Loucy (cell line): Measurements from ENCODE around the gene CAMTA1.

Experiments
- H2AFZ ChIP-seq: fragments of 200-600 bp; sonication (generic); 2 replicates; pipeline ENCODE4 v1.6.0; 2016; ENCODE audit warnings: antibody characterized with exemption, mild to moderate bottlenecking, low read length, moderate library complexity
- H3F3A ChIP-seq: fragments of 200-600 bp; 2 replicates; pipeline ENCODE4 v1.6.0; 2016; ENCODE audit warnings: antibody characterized with exemption, low read depth, mild to moderate bottlenecking
- H3K27me3 ChIP-seq: fragments of 200-600 bp; sonication (generic); 2 replicates; pipeline ENCODE4 v1.6.1; 2014; ENCODE audit warnings: low read length, mild to moderate bottlenecking; ENCODE audit not compliant: insufficient read depth, poor library complexity, severe bottlenecking
- H3K36me3 ChIP-seq: fragments of 200-600 bp; sonication (generic); 2 replicates; pipeline ENCODE4 v1.6.1; 2016; ENCODE audit warnings: low read length; ENCODE audit not compliant: insufficient read depth
- H3K4me1 ChIP-seq: fragments of 200-600 bp; sonication (generic); 2 replicates; pipeline ENCODE4 v1.5.1; 2014; ENCODE audit warnings: low read length, mild to moderate bottlenecking; ENCODE audit not compliant: insufficient read depth, poor library complexity, severe bottlenecking
- H3K4me2 ChIP-seq: fragments of 200-600 bp; sonication (generic); 2 replicates; pipeline ENCODE4 v1.6.0; 2014; ENCODE audit warnings: antibody characterized with exemption, low read length, low read depth, mild to moderate bottlenecking; ENCODE audit not compliant: poor library complexity, severe bottlenecking
- H3K4me3 ChIP-seq: fragments of 200-600 bp; sonication (generic); 2 replicates; pipeline ENCODE4 v1.5.1; 2014; ENCODE audit warnings: low read length, mild to moderate bottlenecking, mixed read lengths; ENCODE audit not compliant: poor library complexity, severe bottlenecking
- H3K79me2 ChIP-seq: fragments of 200-600 bp; sonication (generic); 2 replicates; pipeline ENCODE4 v1.6.1; 2014; ENCODE audit warnings: low read length; ENCODE audit not compliant: insufficient read depth
- H3K9ac ChIP-seq: fragments of 200-600 bp; sonication (generic); 2 replicates; pipeline ENCODE4 v1.6.0; 2014; ENCODE audit warnings: mild to moderate bottlenecking, low read depth, low read length, moderate library complexity; ENCODE audit not compliant: poor library complexity, severe bottlenecking
- H3K9me2 ChIP-seq: fragments of 200-600 bp; sonication (generic); replicated peaks from 2 replicates; pipeline ENCODE4 v1.6.1; 2016; ENCODE audit warnings: low read depth, low read length, mixed read lengths
- H3K9me3 ChIP-seq: fragments of 200-600 bp; sonication (generic); 2 replicates; pipeline ENCODE4 v1.6.1; 2014; ENCODE audit warnings: mild to moderate bottlenecking, antibody characterized with exemption, low read length, low read depth; ENCODE audit not compliant: insufficient read depth
- H4K20me1 ChIP-seq: fragments of 200-600 bp; sonication (generic); 2 replicates; pipeline ENCODE4 v1.6.0; 2014; ENCODE audit warnings: antibody characterized with exemption, low read length, mild to moderate bottlenecking; ENCODE audit not compliant: insufficient read depth, poor library complexity, severe bottlenecking
- CTCF ChIP-seq: fragments of 200-600 bp; sonication (generic); conservative IDR thresholded peaks from 2 replicates; pipeline ENCODE4 v1.5.1; 2014; ENCODE audit warnings: mild to moderate bottlenecking, antibody characterized with exemption, low read length
- EZH2phosphoT487 ChIP-seq: fragments of 200-600 bp; IDR thresholded peaks from 2 replicates; pipeline ENCODE4 v1.6.1; 2018; ENCODE audit warnings: antibody characterized with exemption, mild to moderate bottlenecking, moderate library complexity, borderline replicate concordance

Gene CAMTA1

GRCh38 chr1:7528386-7529198, 743.3 kb downstream of the CAMTA1 start:
- H3F3A ChIP-seq = no peaks in the 10 kb centered on the region
- no peaks in the 10 kb centered on the region for H3K27me3 ChIP-seq
- H4K20me1 ChIP-seq = no peaks in the 10 kb centered on the region

GRCh38 chr1:7529917-7530316, 744.7 kb downstream of the CAMTA1 start:
- Histone ChIP-seq H3K9me3 (no peaks in the 10 kb centered on the region), H3K36me3 (no peaks in the 10 kb centered on the region), H3K9me2 (no peaks in the 10 kb centered on the region), H3K9ac (no peak overlapping the region), H3K79me2 (no peaks in the 10 kb centered on the region), H4K20me1 (no peaks in the 10 kb centered on the region), H3K4me1 (no peaks in the 10 kb centered on the region), H2AFZ (no peak overlapping the region), H3K4me2 (no peak overlapping the region), H3K4me3 (no peak overlapping the region), H3F3A (no peaks in the 10 kb centered on the region), H3K27me3 (no peaks in the 10 kb centered on the region)
- TF ChIP-seq CTCF = no peak

More at GRCh38 chr1:7528386-7529198, 743.3 kb downstream of the CAMTA1 start:
- Histone ChIP-seq H3K9me2 (no peaks in the 10 kb centered on the region), H3K4me1 (no peaks in the 10 kb centered on the region), H3K36me3 (no peaks in the 10 kb centered on the region), H3K9ac (no peak overlapping the region), H2AFZ (no peak overlapping the region), H3K79me2 (no peaks in the 10 kb centered on the region), H3K4me2 (no peak overlapping the region), H3K9me3 (no peaks in the 10 kb centered on the region), H3K4me3 (no peak overlapping the region)
- TF ChIP-seq CTCF (no peak), EZH2phosphoT487 (no peak)

GRCh38 chr1:7531562-7532340, 746.5 kb downstream of the CAMTA1 start:
- Histone ChIP-seq H3K9me3 (no peaks in the 10 kb centered on the region), H3F3A (no peaks in the 10 kb centered on the region), H3K4me3 (no peak overlapping the region), H2AFZ (no peak overlapping the region), H4K20me1 (no peaks in the 10 kb centered on the region), H3K4me1 (no peaks in the 10 kb centered on the region), H3K79me2 (no peaks in the 10 kb centered on the region), H3K9ac (no peak overlapping the region), H3K9me2 (no peaks in the 10 kb centered on the region), H3K4me2 (no peak overlapping the region), H3K36me3 (no peaks in the 10 kb centered on the region), H3K27me3 (no peaks in the 10 kb centered on the region)
- TF ChIP-seq CTCF = no peak
- TF ChIP-seq EZH2phosphoT487 = no peak
